IMR-90 (cell line): ENCODE data around the gene CCL4L2. TPM values are rescaled to one million over a fixed set of nuclear protein-coding genes. Genes with fewer than 3 reads are reported as not detected.
"Not testable (repeated sequence)": the region's sequence is repeated elsewhere in the genome, so short reads cannot be mapped to it uniquely, and the experiment has no call there.

ENCODE experiments used
- ATAC-seq: fragments of 200-7000 bp; cut with Tn5 transposase; 2 replicates; pipeline ENCODE4 v1.9.1; 2020; ENCODE audit warnings: low read depth, mild to moderate bottlenecking, moderate library complexity
- BruUV-seq: library from RNA; stranded (reverse); fragments of 400-500 nt; replicated peaks from 2 replicates; lab custom pipeline; 2021; lab: Mats Ljungman, UMichigan
- CTCF ChIA-PET: fragments of 300-600 bp; formaldehyde crosslinking; extraction: SDS; loops from one replicate; lab custom pipeline; 2021; ENCODE audit warnings: antibody characterized with exemption; lab: Yijun Ruan, JAX
- POLR2A ChIA-PET: fragments of 300-600 bp; sonication (Branson Sonifier 250); formaldehyde crosslinking; loops from one replicate; lab custom pipeline; 2022; ENCODE audit warnings: antibody characterized with exemption; ENCODE audit not compliant: unreplicated experiment; lab: Charles Lee
- DNase-seq: peaks from one replicate; pipeline ENCODE4 v3.0.0; 2013
- H2AFZ ChIP-seq: replicated peaks from 2 replicates; pipeline ENCODE3; 2013; ENCODE audit warnings: low read length, mild to moderate bottlenecking; ENCODE audit not compliant: poor library complexity
- H2AK5ac ChIP-seq: 2 replicates; pipeline ENCODE4 v1.6.1; 2013; ENCODE audit warnings: low read depth, low read length, inconsistent platforms
- H2AK9ac ChIP-seq: replicated peaks from 2 replicates; pipeline ENCODE3; 2013; ENCODE audit warnings: mild to moderate bottlenecking, low read depth, low read length, moderate library complexity; ENCODE audit not compliant: poor library complexity
- H2BK120ac ChIP-seq: 2 replicates; pipeline ENCODE4 v1.6.1; 2013; ENCODE audit warnings: low read depth, low read length, inconsistent platforms
- H2BK15ac ChIP-seq: 3 replicates; pipeline ENCODE4 v1.6.1; 2013; ENCODE audit warnings: low read depth, low read length, inconsistent platforms
- H2BK20ac ChIP-seq: 2 replicates; pipeline ENCODE4 v1.6.1; 2013; ENCODE audit warnings: low read depth, mild to moderate bottlenecking, inconsistent platforms, low read length, moderate library complexity
- H2BK5ac ChIP-seq: 2 replicates; pipeline ENCODE4 v1.6.1; 2013; ENCODE audit warnings: mild to moderate bottlenecking, low read depth, low read length, inconsistent platforms; ENCODE audit not compliant: poor library complexity, severe bottlenecking
- H3K14ac ChIP-seq: replicated peaks from 2 replicates; pipeline ENCODE4 v1.6.1; 2013; ENCODE audit warnings: low read depth, low read length, inconsistent platforms
- H3K18ac ChIP-seq: 2 replicates; pipeline ENCODE4 v1.6.1; 2013; ENCODE audit warnings: low read depth, low read length, control low read depth
- H3K23ac ChIP-seq: 2 replicates; pipeline ENCODE4 v1.6.1; 2013; ENCODE audit warnings: low read depth, low read length, inconsistent platforms
- H3K27ac ChIP-seq: 2 replicates; pipeline ENCODE4 v1.5.1; 2013; ENCODE audit warnings: mild to moderate bottlenecking, control low read depth, low read length; ENCODE audit not compliant: insufficient read depth
- H3K27me3 ChIP-seq: 2 replicates; pipeline ENCODE4 v1.6.1; 2013; ENCODE audit warnings: low read length; ENCODE audit not compliant: control insufficient read depth, insufficient read depth
- H3K36me3 ChIP-seq: 2 replicates; pipeline ENCODE4 v1.6.1; 2013; ENCODE audit warnings: low read length, mixed read lengths; ENCODE audit not compliant: control insufficient read depth, insufficient read depth
- H3K4ac ChIP-seq: 2 replicates; pipeline ENCODE4 v1.6.1; 2013; ENCODE audit warnings: low read depth, low read length, inconsistent platforms
- H3K4me1 ChIP-seq: 2 replicates; pipeline ENCODE4 v1.6.1; 2013; ENCODE audit warnings: low read length, mixed read lengths; ENCODE audit not compliant: control insufficient read depth, insufficient read depth
- H3K4me2 ChIP-seq: 2 replicates; pipeline ENCODE4 v1.6.1; 2013; ENCODE audit warnings: low read depth, mild to moderate bottlenecking, control low read depth, low read length, moderate library complexity
- H3K4me3 ChIP-seq: 2 replicates; pipeline ENCODE4 v1.5.1; 2013; ENCODE audit warnings: low read depth, mild to moderate bottlenecking, control low read depth, low read length, moderate library complexity; ENCODE audit not compliant: insufficient read depth
- H3K56ac ChIP-seq: 2 replicates; pipeline ENCODE4 v1.6.1; 2013; ENCODE audit warnings: low read length, inconsistent platforms; ENCODE audit not compliant: insufficient read depth; ENCODE audit errors: extremely low read depth
- H3K79me1 ChIP-seq, 2 experiments: 2 replicates each; pipeline ENCODE4 v1.6.1; 2013; ENCODE audit warnings: low read length in 2 of 2, inconsistent platforms in 1 of 2, low read depth in 1 of 2
- H3K9ac ChIP-seq: 2 replicates; pipeline ENCODE4 v1.6.1; 2013; ENCODE audit warnings: low read depth, low read length, control low read depth
- H3K9me1 ChIP-seq: 2 replicates; pipeline ENCODE4 v1.6.1; 2013; ENCODE audit warnings: low read length, inconsistent platforms; ENCODE audit not compliant: insufficient read depth
- H3K9me3 ChIP-seq: 2 replicates; pipeline ENCODE4 v1.6.1; 2013; ENCODE audit warnings: low read length; ENCODE audit not compliant: control insufficient read depth, insufficient read depth
- H4K20me1 ChIP-seq: 2 replicates; pipeline ENCODE4 v1.6.1; 2013; ENCODE audit warnings: low read length, inconsistent platforms; ENCODE audit not compliant: insufficient read depth
- H4K5ac ChIP-seq: 2 replicates; pipeline ENCODE4 v1.6.1; 2013; ENCODE audit warnings: mild to moderate bottlenecking, low read depth, low read length, control low read depth
- H4K8ac ChIP-seq, 2 experiments: 2 replicates each; pipeline ENCODE4 v1.6.1; 2013; ENCODE audit warnings: low read depth in 2 of 2, low read length in 2 of 2, control low read depth in 1 of 2, inconsistent platforms in 1 of 2
- H4K91ac ChIP-seq: 2 replicates; pipeline ENCODE4 v1.6.1; 2013; ENCODE audit warnings: low read depth, low read length, inconsistent platforms; ENCODE audit not compliant: insufficient read depth
- WGBS, 2 experiments: methylation state at CpG; one replicate each; pipeline versions ENCODE4 v1.1.5 to v1.1.7; 2013; ENCODE audit warnings: missing lambda C conversion rate in 2 of 2; ENCODE audit not compliant: insufficient read length in 1 of 2; ENCODE audit errors: extremely low coverage in 2 of 2; 5-methylcytosine and 5-hydroxymethylcytosine counted together
- dilution Hi-C: fragments of 300-500 bp; cut with HindIII; formaldehyde crosslinking; loops from one replicate; pipeline ENCODE4 v1.14.3; 2018; ENCODE audit warnings: low sequenced_read_pairs; ENCODE audit not compliant: unreplicated experiment
- in situ Hi-C: fragments of 300-500 bp; cut with MboI; formaldehyde crosslinking; loops from 3 replicates; pipeline ENCODE4 v1.14.3; 2019; ENCODE audit warnings: low sequenced_read_pairs, inconsistent platforms, mixed read lengths
- intact Hi-C: fragments of 100-400 bp; cut with micrococcal nuclease; formaldehyde crosslinking; loops from 2 replicates; pipeline ENCODE4 v1.10.0; 2022
- polyA plus RNA-seq, 3 experiments: library from polyadenylated mRNA; depleted of rRNA; stranded (reverse); fragments of >200 nt; gene quantifications; 2 replicates each; pipeline ENCODE4 v1.2.3, GENCODE V29; 2012; ENCODE audit warnings: low replicate concordance in 1 of 3
- total RNA-seq: library from RNA; depleted of rRNA; stranded (reverse); fragments of >200 nt; gene quantifications from 2 replicates; pipeline ENCODE4 v1.2.3, GENCODE V29; 2012

CCL4L2 gene
- total and polyA plus RNA-seq, 2 of the 4 experiments (the other 2 are of a cell fraction): not detected

DNA sequence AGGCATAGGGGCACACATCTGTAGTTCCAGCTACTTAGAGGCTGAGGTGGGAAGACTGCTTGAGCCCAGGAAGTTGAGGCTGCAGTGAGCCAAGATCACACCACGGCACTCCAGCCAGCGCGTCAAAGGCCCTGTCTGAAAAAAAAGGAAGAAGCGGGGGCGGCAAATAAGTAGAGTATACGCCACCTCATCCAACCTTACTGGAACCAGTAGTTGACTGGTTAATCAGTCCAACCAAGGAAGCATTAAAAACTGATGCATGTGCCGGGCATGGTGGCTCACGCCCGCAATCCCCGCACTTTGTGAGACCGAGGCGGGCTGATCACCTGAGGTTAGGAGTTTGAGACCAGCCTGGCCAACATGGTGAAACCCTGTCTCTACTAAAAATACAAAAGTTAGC, 12.1 kb downstream of the CCL4L2 start:
- BruUV-seq, H3K79me1 ChIP-seq, intact Hi-C loops, H3K27me3 ChIP-seq, H2BK20ac ChIP-seq, H2AK9ac ChIP-seq, H2BK15ac ChIP-seq, POLR2A ChIA-PET, H3K23ac ChIP-seq, H3K14ac ChIP-seq, H3K9me3 ChIP-seq, CTCF ChIA-PET, H4K91ac ChIP-seq, H2AFZ ChIP-seq, H3K56ac ChIP-seq, H4K20me1 ChIP-seq, H3K36me3 ChIP-seq, H4K8ac ChIP-seq, H3K27ac ChIP-seq, H2BK5ac ChIP-seq, H3K4me1 ChIP-seq, H3K9ac ChIP-seq, H2BK120ac ChIP-seq, H2AK5ac ChIP-seq, H4K5ac ChIP-seq, dilution Hi-C loops, DNase-seq, ATAC-seq, H3K4me3 ChIP-seq, H3K9me1 ChIP-seq, H3K4ac ChIP-seq, H3K18ac ChIP-seq, H3K4me2 ChIP-seq: not testable (repeated sequence)
- no CpG with 5 or more reads among the region's 12 CpGs for WGBS, 2 experiments
- in situ Hi-C loops: loop anchor here (25.0 kb wide), 1 partner anchor 239 kb away; no protein-coding TSS in a partner anchor

DNA sequence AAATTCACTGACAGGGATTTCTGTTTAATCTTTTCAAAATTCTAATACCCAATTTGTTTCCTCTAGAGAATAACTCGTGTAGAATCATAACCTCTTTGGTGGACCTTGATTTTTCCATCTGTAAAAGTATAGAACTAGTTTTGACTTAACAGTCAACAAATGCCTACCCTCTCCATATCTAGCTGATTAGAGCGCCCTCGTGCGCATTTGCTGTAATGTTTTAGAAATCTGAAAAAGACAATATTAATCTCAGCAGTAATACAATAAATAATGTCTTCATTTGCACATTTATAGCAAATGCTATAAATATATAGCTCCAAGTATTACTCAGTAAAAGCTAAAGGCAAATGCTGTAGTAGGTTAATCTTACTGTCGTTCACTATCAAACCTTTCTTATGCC, 18.8 kb downstream of the CCL4L2 start:
- H4K91ac ChIP-seq, H2BK20ac ChIP-seq, H3K27ac ChIP-seq, H3K9me3 ChIP-seq, H3K18ac ChIP-seq, H2BK15ac ChIP-seq, ATAC-seq, H3K14ac ChIP-seq, H2AFZ ChIP-seq, H4K8ac ChIP-seq, POLR2A ChIA-PET, H2AK9ac ChIP-seq, H2AK5ac ChIP-seq, intact Hi-C loops, H3K27me3 ChIP-seq, in situ Hi-C loops, H3K4me3 ChIP-seq, H3K79me1 ChIP-seq, H3K4me2 ChIP-seq, H3K56ac ChIP-seq, H3K9ac ChIP-seq, H3K23ac ChIP-seq, H4K20me1 ChIP-seq, H3K4me1 ChIP-seq, H4K5ac ChIP-seq, BruUV-seq, DNase-seq, CTCF ChIA-PET, H3K36me3 ChIP-seq, H2BK5ac ChIP-seq, H3K9me1 ChIP-seq, H3K4ac ChIP-seq, dilution Hi-C loops, H2BK120ac ChIP-seq: not testable (repeated sequence)
- WGBS, 2 experiments: no CpG with 5 or more reads among the region's 5 CpGs
